SK-N-MC (cell line): ENCODE measurements around the gene NARF.

ENCODE experiments used
- EZH2 ChIP-seq: fragments of 200-600 bp; sonication (generic); IDR thresholded peaks from one replicate; pipeline ENCODE4 v1.6.1; 2017; ENCODE audit warnings: antibody characterized with exemption
- POLR2AphosphoS5 ChIP-seq: IDR thresholded peaks from 2 replicates; pipeline ENCODE4 v1.6.1; 2012; ENCODE audit warnings: mild to moderate bottlenecking, low read depth, low read length, borderline replicate concordance

GRCh38 chr17:82438401-82439193 lies 19.9 kb upstream of the NARF start:
- no peak for TF ChIP-seq EZH2
- TF ChIP-seq POLR2AphosphoS5, result no peak
